GM19035 (cell line): ENCODE data around the gene ENOX1.

Experiments used
- ATAC-seq: cut with Tn5 transposase; IDR thresholded peaks from one replicate; pipeline ENCODE4 v1.9.1; 2021; ENCODE audit not compliant: unreplicated experiment

ENOX1 gene

GRCh38 chr13:43611281-43612273 lies 175.2 kb downstream of the ENOX1 start:
- no peak for ATAC-seq

- ATAC-seq = no peak
Measured at GRCh38 chr13:43608400-43609137, 178.2 kb downstream of the ENOX1 start.

- ATAC-seq = no peak
Measured at GRCh38 chr13:43597599-43597945, 189.2 kb downstream of the ENOX1 start.

- no peak for ATAC-seq
Measured at GRCh38 chr13:43596924-43597598, 189.7 kb downstream of the ENOX1 start.

- ATAC-seq = no peak
Measured at GRCh38 chr13:43596006-43596405, 190.8 kb downstream of the ENOX1 start.

- ATAC-seq = no peak
Measured at GRCh38 chr13:43587376-43587775, 199.4 kb downstream of the ENOX1 start.

- no peak for ATAC-seq
Measured at GRCh38 chr13:43584751-43585150, 202.0 kb downstream of the ENOX1 start.

GRCh38 chr13:43583321-43583720 lies 203.5 kb downstream of the ENOX1 start:
- ATAC-seq = no peak

- ATAC-seq = no peak
Measured at GRCh38 chr13:43580280-43580679, 206.5 kb downstream of the ENOX1 start.

- ATAC-seq = no peak
Measured at GRCh38 chr13:43579321-43579720, 207.5 kb downstream of the ENOX1 start.

GRCh38 chr13:43574605-43575004 lies 212.2 kb downstream of the ENOX1 start:
- no peak for ATAC-seq

- no peak for ATAC-seq
Measured at GRCh38 chr13:43573802-43574514, 212.8 kb downstream of the ENOX1 start.

- no peak for ATAC-seq
Measured at GRCh38 chr13:43573361-43573740, 213.4 kb downstream of the ENOX1 start.

- no peak for ATAC-seq
Measured at GRCh38 chr13:43572656-43573360, 214.0 kb downstream of the ENOX1 start.

- ATAC-seq = no peak
Measured at GRCh38 chr13:43569658-43570057, 217.1 kb downstream of the ENOX1 start.

- no peak for ATAC-seq
Measured at GRCh38 chr13:43567608-43568007, 219.2 kb downstream of the ENOX1 start.

- ATAC-seq = no peak
Measured at GRCh38 chr13:43564952-43565351, 221.8 kb downstream of the ENOX1 start.

- no peak for ATAC-seq
Measured at GRCh38 chr13:43561081-43561480, 225.7 kb downstream of the ENOX1 start.

- no peak for ATAC-seq
Measured at GRCh38 chr13:43558939-43559338, 227.8 kb downstream of the ENOX1 start.

GRCh38 chr13:43558326-43558725 lies 228.4 kb downstream of the ENOX1 start:
- ATAC-seq = no peak
